ENCODE measurements around the gene SRXN1.

SRXN1 gene

GRCh38 chr20:675453-676314 is 22.7 kb upstream of the SRXN1 start, which contains the start of gene SCRT2:
Gene SCRT2 (minus strand): TSS chr20:675802. CDS start chr20:675601, 201 bp downstream.
- DNase-seq (ENCODE audit: low read depth): no peak

- no peak for DNase-seq (ENCODE audit: low read depth)
Observed at GRCh38 chr20:675033-675452, 22.0 kb upstream of the SRXN1 start.

- DNase-seq (ENCODE audit: low read depth): no peak
Observed at GRCh38 chr20:673603-674001, 20.6 kb upstream of the SRXN1 start.

GRCh38 chr20:672963-673602 is 20.1 kb upstream of the SRXN1 start:
- DNase-seq (ENCODE audit: low read depth): no peak

- DNase-seq (ENCODE audit: low read depth): no peak
Observed at GRCh38 chr20:671252-672030, 18.4 kb upstream of the SRXN1 start.

- DNase-seq (ENCODE audit: low read depth): no peak
Observed at GRCh38 chr20:669573-669972, 16.6 kb upstream of the SRXN1 start.

- no peak for DNase-seq (ENCODE audit: low read depth)
Observed at GRCh38 chr20:668638-669037, 15.6 kb upstream of the SRXN1 start.

GRCh38 chr20:668050-668449 is 15.1 kb upstream of the SRXN1 start:
- DNase-seq (ENCODE audit: low read depth): no peak

GRCh38 chr20:667351-668034 is 14.5 kb upstream of the SRXN1 start:
- DNase-seq (ENCODE audit: low read depth): no peak

GRCh38 chr20:666877-667276 is 13.9 kb upstream of the SRXN1 start:
- DNase-seq (ENCODE audit: low read depth): no peak

GRCh38 chr20:665276-665675 is 12.3 kb upstream of the SRXN1 start:
- no peak for DNase-seq (ENCODE audit: low read depth)

GRCh38 chr20:664576-664975 is 11.6 kb upstream of the SRXN1 start:
- DNase-seq (ENCODE audit: low read depth): no peak

- DNase-seq (ENCODE audit: low read depth): no peak
Observed at GRCh38 chr20:664151-664550, 11.2 kb upstream of the SRXN1 start.

GRCh38 chr20:663315-664090 is 10.5 kb upstream of the SRXN1 start:
- DNase-seq (ENCODE audit: low read depth): no peak

- DNase-seq (ENCODE audit: low read depth): no peak
Observed at GRCh38 chr20:662277-663192, 9.5 kb upstream of the SRXN1 start.

GRCh38 chr20:661474-662270 is 8.7 kb upstream of the SRXN1 start:
- DNase-seq (ENCODE audit: low read depth): no peak

GRCh38 chr20:658731-659291 is 5.8 kb upstream of the SRXN1 start:
- no peak for DNase-seq (ENCODE audit: low read depth)

- no peak for DNase-seq (ENCODE audit: low read depth)
Observed at GRCh38 chr20:658202-658601, 5.2 kb upstream of the SRXN1 start.

All from HS-5 (cell line).